Upper lobe of left lung (tissue), 6 donors: Measurements from ENCODE around the gene OCIAD1. TPM values are rescaled to one million over a fixed set of nuclear protein-coding genes. Genes with fewer than 3 reads are reported as not detected.

Experiments used
- ATAC-seq, 2 donors: fragments of 200-7000 bp; cut with Tn5 transposase; one replicate each; pipeline ENCODE4 v1.9.1; 2022; ENCODE audit warnings: mild to moderate bottlenecking in 2 of 2, moderate library complexity in 2 of 2; ENCODE audit not compliant: low FRiP score in 2 of 2
- DNase-seq, 2 donors: peaks; one replicate each; pipeline ENCODE4 v3.0.0-alpha.2; 2019 to 2020
- H3K27ac ChIP-seq, 4 donors: fragments of 200-600 bp; sonication (generic); one replicate each; pipeline ENCODE4 v1.5.1; 2016 to 2019
- H3K27me3 ChIP-seq, 4 donors: fragments of 200-600 bp; sonication (generic); one replicate each; pipeline ENCODE4 v1.5.1; 2017 to 2019
- H3K36me3 ChIP-seq, 4 donors: fragments of 200-600 bp; sonication (generic); one replicate each; pipeline ENCODE4 v1.5.1; 2016 to 2019
- H3K4me1 ChIP-seq, 4 donors: fragments of 200-600 bp; sonication (generic); one replicate each; pipeline ENCODE4 v1.5.1; 2018 to 2019
- H3K4me3 ChIP-seq, 4 donors: fragments of 200-600 bp; sonication (generic); one replicate each; pipeline ENCODE4 v1.5.1; 2017 to 2019; ENCODE audit warnings: mild to moderate bottlenecking in 2 of 4, moderate library complexity in 1 of 4
- H3K9me3 ChIP-seq, 4 donors: fragments of 200-600 bp; sonication (generic); one replicate each; pipeline ENCODE4 v1.5.1; 2018 to 2019
- EP300 ChIP-seq, 4 donors: sonication (generic); formaldehyde crosslinking; IDR thresholded peaks; one replicate each; pipeline ENCODE4 v1.5.1; 2017; ENCODE audit warnings: antibody characterized with exemption in 4 of 4, control low read depth in 2 of 4
- POLR2A ChIP-seq, 4 donors: fragments of 450-650 bp; IDR thresholded peaks; one replicate each; pipeline ENCODE4 v1.5.1; 2016 to 2017; ENCODE audit warnings: antibody characterized with exemption in 4 of 4, mild to moderate bottlenecking in 2 of 4
- POLR2AphosphoS5 ChIP-seq, 2 donors: sonication (generic); formaldehyde crosslinking; IDR thresholded peaks; one replicate each; pipeline ENCODE4 v1.5.1; 2017; ENCODE audit warnings: antibody characterized with exemption in 2 of 2
- WGBS, 2 donors: methylation state at CpG; one replicate each; pipeline ENCODE4 v1.1.5; 2017 to 2018; 5-methylcytosine and 5-hydroxymethylcytosine counted together
- total RNA-seq, 6 donors: library from RNA; depleted of rRNA in 4 of 6; stranded (reverse); fragments of >200 nt in 4 of 6; gene quantifications; one replicate each; pipeline versions ENCODE4 v1.1.0 to v1.2.1, GENCODE V29; 2016 to 2021
- TF ChIP-seq, protein P1 (sequence below), 6 experiments: fragments of 450-650 bp in 4 of 6; fragments of 200-600 bp in 2 of 6; sonication (generic) in 2 of 6; IDR thresholded peaks; one replicate each; pipeline ENCODE4 v1.5.1; 2016 to 2019; ENCODE audit warnings: antibody characterized with exemption in 6 of 6
- donor health status: DM: no; HTN: no; CAD: no; lungs with moderate emphysema.
- donor health status: DM: no; HTN: yes; CAD: no; lungs with severe emphysema.

Gene OCIAD1
- total RNA-seq, 6 donors from 2014 or later = 31.5 to 104 (median 82.9) TPM

GRCh38 chr4:48909697-48910096, 78.8 kb downstream of the OCIAD1 start:
- 85% methylated on average over 3 of the region's 3 CpGs for WGBS, 2 donors
- Histone ChIP-seq H3K36me3 (no peaks in the 10 kb centered on the region), H3K4me1 (peaks cover 6 to 17% (median 13%) of the 10 kb centered on the region in 4 donors), H3K27ac (no peak overlapping the region), H3K9me3 (no peaks in the 10 kb centered on the region), H3K4me3 (no peak overlapping the region), H3K27me3 (no peaks in the 10 kb centered on the region)
- DNase-seq (no peak), ATAC-seq (peak in 1 of 2 donors; percentile 84)
- TF ChIP-seq, protein P1, sequence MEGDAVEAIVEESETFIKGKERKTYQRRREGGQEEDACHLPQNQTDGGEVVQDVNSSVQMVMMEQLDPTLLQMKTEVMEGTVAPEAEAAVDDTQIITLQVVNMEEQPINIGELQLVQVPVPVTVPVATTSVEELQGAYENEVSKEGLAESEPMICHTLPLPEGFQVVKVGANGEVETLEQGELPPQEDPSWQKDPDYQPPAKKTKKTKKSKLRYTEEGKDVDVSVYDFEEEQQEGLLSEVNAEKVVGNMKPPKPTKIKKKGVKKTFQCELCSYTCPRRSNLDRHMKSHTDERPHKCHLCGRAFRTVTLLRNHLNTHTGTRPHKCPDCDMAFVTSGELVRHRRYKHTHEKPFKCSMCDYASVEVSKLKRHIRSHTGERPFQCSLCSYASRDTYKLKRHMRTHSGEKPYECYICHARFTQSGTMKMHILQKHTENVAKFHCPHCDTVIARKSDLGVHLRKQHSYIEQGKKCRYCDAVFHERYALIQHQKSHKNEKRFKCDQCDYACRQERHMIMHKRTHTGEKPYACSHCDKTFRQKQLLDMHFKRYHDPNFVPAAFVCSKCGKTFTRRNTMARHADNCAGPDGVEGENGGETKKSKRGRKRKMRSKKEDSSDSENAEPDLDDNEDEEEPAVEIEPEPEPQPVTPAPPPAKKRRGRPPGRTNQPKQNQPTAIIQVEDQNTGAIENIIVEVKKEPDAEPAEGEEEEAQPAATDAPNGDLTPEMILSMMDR (IDR thresholded peaks at IDR 0.05) = no peak
- no peak for TF ChIP-seq POLR2AphosphoS5 (IDR thresholded peaks at IDR 0.05)
- TF ChIP-seq EP300 (IDR thresholded peaks at IDR 0.05) = no peak
- no peak for TF ChIP-seq POLR2A (IDR thresholded peaks at IDR 0.05)

DNA sequence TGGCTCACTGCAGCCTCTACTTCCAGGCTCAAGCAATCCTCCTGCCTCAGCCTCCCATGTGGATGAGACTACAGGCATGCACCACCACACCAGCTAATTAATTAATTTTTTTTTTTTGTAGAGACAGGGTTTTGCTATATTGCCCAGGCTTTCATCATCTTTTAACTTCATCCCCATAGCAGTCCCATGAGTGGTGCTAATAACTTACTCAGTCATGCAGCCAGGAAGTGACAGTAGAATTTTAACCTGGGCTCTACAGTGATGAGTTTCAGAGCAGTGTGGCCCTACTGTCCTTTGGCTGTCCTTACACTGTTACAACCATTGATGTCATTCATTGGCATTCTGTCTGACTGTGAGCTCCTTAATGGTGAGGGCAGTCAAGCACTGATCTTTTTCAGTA, 79.6 kb downstream of the OCIAD1 start:
- Histone ChIP-seq H3K27me3 (no peaks in the 10 kb centered on the region), H3K4me1 (peaks cover 3 to 17% (median 9%) of the 10 kb centered on the region in 4 donors), H3K36me3 (no peaks in the 10 kb centered on the region), H3K4me3 (no peak overlapping the region), H3K27ac (no peak overlapping the region), H3K9me3 (no peaks in the 10 kb centered on the region)
- DNase-seq = no peak
- no peak for ATAC-seq
- no peak for TF ChIP-seq EP300 (IDR thresholded peaks at IDR 0.05)
- no peak for TF ChIP-seq POLR2AphosphoS5 (IDR thresholded peaks at IDR 0.05)
- TF ChIP-seq POLR2A (IDR thresholded peaks at IDR 0.05) = no peak
- TF ChIP-seq, protein P1 (IDR thresholded peaks at IDR 0.05) = no peak

Other genes with a start within 250 kb of the OCIAD1 start
- gene FRYL, start 50.8 kb upstream of the OCIAD1 start, total RNA-seq = 10 to 100 TPM; 48.6 to 96.9 (median 69.2) TPM
- gene OCIAD2, start 75.7 kb downstream of the OCIAD1 start, total RNA-seq = 100 to 1,000 TPM in 1 of 6 donors, 10 to 100 TPM in 5; 27.7 to 172 (median 37.9) TPM
- gene CWH43, start 155.2 kb downstream of the OCIAD1 start, total RNA-seq = 1 to 10 TPM in 2 of 6 donors, under 1 TPM in 2, not detected in 2; 0.67 to 1.7 (median 1.1) TPM